HCT116 (cell line): ENCODE measurements around the gene NCAPG2.

Experiments used
- ATF3 ChIP-seq: IDR thresholded peaks from 2 replicates; pipeline ENCODE4 v1.6.1; 2012
- CBX3 ChIP-seq: IDR thresholded peaks from 2 replicates; pipeline ENCODE4 v1.6.1; 2012; ENCODE audit warnings: low read depth
- CEBPB ChIP-seq: IDR thresholded peaks from 2 replicates; pipeline ENCODE4 v1.6.1; 2012; ENCODE audit warnings: low read depth
- CTCF ChIP-seq, 3 experiments: fragments of 200-600 bp in 1 of 3; sonication (generic) in 1 of 3; IDR thresholded peaks in 2 of 3; conservative IDR thresholded peaks in 1 of 3; 2 replicates each; pipeline ENCODE4 v1.5.1; 2012 to 2017; ENCODE audit warnings: low read depth in 2 of 3, low read length in 2 of 3, antibody characterized with exemption in 1 of 3, borderline replicate concordance in 1 of 3, control low read depth in 1 of 3, mild to moderate bottlenecking in 1 of 3, mixed read lengths in 1 of 3, mixed run types in 1 of 3, moderate library complexity in 1 of 3; ENCODE audit not compliant: insufficient read depth in 1 of 3
- EZH2 ChIP-seq: fragments of 200-600 bp; sonication (generic); IDR thresholded peaks from 2 replicates; pipeline ENCODE4 v1.6.1; 2017; ENCODE audit warnings: antibody characterized with exemption, mixed run types
- EZH2phosphoT487 ChIP-seq: fragments of 200-600 bp; IDR thresholded peaks from 2 replicates; pipeline ENCODE4 v1.6.1; 2018; ENCODE audit warnings: antibody characterized with exemption, borderline replicate concordance
- JUND ChIP-seq: IDR thresholded peaks from 2 replicates; pipeline ENCODE4 v1.6.1; 2012
- POLR2A ChIP-seq: IDR thresholded peaks from 2 replicates; pipeline ENCODE4 v1.7.0; 2011; ENCODE audit warnings: borderline replicate concordance; ENCODE audit not compliant: insufficient read depth, insufficient read length; ENCODE audit errors: extremely low read depth
- POLR2AphosphoS5 ChIP-seq: IDR thresholded peaks from 2 replicates; pipeline ENCODE4 v1.6.1; 2011; ENCODE audit warnings: mild to moderate bottlenecking, low read depth, low read length, moderate library complexity
- SIN3A ChIP-seq: IDR thresholded peaks from 2 replicates; pipeline ENCODE4 v1.6.1; 2012; ENCODE audit warnings: low read depth
- YY1 ChIP-seq: IDR thresholded peaks from 2 replicates; pipeline ENCODE4 v1.6.1; 2011; ENCODE audit warnings: low read length, low read depth, moderate library complexity, mild to moderate bottlenecking; ENCODE audit not compliant: insufficient replicate concordance; ENCODE audit errors: extremely low read depth
- ZBTB33 ChIP-seq: IDR thresholded peaks from 2 replicates; pipeline ENCODE4 v1.6.1; 2011; ENCODE audit warnings: mild to moderate bottlenecking, low read length, moderate library complexity; ENCODE audit not compliant: insufficient replicate concordance; ENCODE audit errors: extremely low read depth
- ZNF274 ChIP-seq: fragments of 200-500 bp; sonication (Bioruptor generic); IDR thresholded peaks from 2 replicates; pipeline ENCODE4 v1.6.1; 2014; ENCODE audit warnings: mild to moderate bottlenecking, low read depth, low read length, inconsistent platforms

GRCh38 chr7:158740657-158741293, 36.2 kb upstream of the NCAPG2 start:
- no peak for TF ChIP-seq CTCF (IDR thresholded peaks at IDR 0.05 in 2 of 3, conservative IDR thresholded peaks at IDR 0.05 in 1 of 3; ENCODE audit: borderline replicate concordance in 1 of 3, insufficient read depth in 1 of 3, low read depth in 2 of 3, low read length in 2 of 3)
- TF ChIP-seq EZH2 = no peak
- TF ChIP-seq CEBPB = no peak
- no peak for TF ChIP-seq POLR2AphosphoS5
- TF ChIP-seq SIN3A = no peak
- TF ChIP-seq ZBTB33 = no peak
- TF ChIP-seq EZH2phosphoT487 = no peak
- no peak for TF ChIP-seq ZNF274
- no peak for TF ChIP-seq YY1
- TF ChIP-seq POLR2A = no peak
- no peak for TF ChIP-seq ATF3
- no peak for TF ChIP-seq CBX3
- TF ChIP-seq JUND = no peak
